Measurements from ENCODE around the gene BRINP1.

BRINP1 gene, protein sequence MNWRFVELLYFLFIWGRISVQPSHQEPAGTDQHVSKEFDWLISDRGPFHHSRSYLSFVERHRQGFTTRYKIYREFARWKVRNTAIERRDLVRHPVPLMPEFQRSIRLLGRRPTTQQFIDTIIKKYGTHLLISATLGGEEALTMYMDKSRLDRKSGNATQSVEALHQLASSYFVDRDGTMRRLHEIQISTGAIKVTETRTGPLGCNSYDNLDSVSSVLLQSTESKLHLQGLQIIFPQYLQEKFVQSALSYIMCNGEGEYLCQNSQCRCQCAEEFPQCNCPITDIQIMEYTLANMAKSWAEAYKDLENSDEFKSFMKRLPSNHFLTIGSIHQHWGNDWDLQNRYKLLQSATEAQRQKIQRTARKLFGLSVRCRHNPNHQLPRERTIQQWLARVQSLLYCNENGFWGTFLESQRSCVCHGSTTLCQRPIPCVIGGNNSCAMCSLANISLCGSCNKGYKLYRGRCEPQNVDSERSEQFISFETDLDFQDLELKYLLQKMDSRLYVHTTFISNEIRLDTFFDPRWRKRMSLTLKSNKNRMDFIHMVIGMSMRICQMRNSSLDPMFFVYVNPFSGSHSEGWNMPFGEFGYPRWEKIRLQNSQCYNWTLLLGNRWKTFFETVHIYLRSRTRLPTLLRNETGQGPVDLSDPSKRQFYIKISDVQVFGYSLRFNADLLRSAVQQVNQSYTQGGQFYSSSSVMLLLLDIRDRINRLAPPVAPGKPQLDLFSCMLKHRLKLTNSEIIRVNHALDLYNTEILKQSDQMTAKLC

DNA sequence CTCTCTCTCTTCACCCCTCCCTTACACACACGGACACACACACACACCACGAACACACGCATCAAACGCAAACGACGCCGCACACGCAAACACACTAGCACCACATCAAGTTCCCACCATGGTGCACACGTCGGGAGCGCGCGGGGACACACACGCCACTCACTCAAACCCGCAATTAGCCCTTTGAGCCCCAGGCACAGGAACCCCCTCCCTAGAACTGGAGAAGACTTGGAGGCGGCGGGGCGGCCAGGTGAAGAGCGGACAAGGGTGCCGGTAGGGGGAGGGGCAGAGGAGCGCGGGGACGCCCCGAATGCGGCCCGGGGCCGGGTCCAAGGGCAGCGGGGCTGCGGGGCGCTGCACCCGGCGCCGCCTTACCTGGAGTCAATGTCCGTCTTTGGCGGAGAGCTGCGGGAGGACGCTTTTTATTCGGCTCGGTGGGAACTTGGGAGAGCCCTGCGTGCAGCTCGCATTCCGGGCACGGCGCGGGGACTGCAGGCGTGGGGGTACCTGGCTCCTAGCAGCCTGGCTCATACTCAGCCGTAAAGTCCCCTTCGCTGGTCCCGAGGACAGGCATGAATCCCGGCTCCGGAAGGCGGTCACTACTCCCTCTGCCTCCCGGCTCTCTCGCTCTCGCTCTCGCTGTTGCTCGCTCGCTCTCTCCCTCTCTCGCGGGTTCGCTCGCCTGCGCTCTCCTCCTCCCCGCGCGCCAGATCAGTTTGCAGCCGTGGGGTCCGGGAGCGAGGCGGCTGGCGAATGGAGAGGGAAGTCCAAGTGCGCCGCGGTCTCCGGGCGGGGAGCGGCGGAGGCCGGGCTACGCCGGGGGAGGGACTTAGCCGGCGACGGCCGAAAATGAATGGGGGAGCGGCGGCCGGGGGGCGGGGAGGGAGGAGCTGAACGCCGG lies at the start of gene BRINP1:
Gene BRINP1, minus strand, starts transcription at position 755 of the 901 bp plus-strand sequence. CDS start 56,080 bp downstream, outside the sequence.
- no peaks in the 10 kb centered on the region for H3K4me1 ChIP-seq (ENCODE audit: control insufficient read depth in 1 of 2, insufficient read depth in 1 of 2, low read depth in 1 of 2, low read length in 1 of 2)
- no peak within 1 kb of the TSS for H3K4me3 ChIP-seq (ENCODE audit: low read depth in 1 of 2, low read length in 1 of 2)
- H3K9me3 ChIP-seq: no peaks in the 10 kb centered on the region
- no peaks in the 10 kb centered on the region for H3K36me3 ChIP-seq
- no peak within 1 kb of the TSS for H3K27ac ChIP-seq
- peaks cover 62% of the 10 kb centered on the region for H3K27me3 ChIP-seq
- TF ChIP-seq, protein P1, sequence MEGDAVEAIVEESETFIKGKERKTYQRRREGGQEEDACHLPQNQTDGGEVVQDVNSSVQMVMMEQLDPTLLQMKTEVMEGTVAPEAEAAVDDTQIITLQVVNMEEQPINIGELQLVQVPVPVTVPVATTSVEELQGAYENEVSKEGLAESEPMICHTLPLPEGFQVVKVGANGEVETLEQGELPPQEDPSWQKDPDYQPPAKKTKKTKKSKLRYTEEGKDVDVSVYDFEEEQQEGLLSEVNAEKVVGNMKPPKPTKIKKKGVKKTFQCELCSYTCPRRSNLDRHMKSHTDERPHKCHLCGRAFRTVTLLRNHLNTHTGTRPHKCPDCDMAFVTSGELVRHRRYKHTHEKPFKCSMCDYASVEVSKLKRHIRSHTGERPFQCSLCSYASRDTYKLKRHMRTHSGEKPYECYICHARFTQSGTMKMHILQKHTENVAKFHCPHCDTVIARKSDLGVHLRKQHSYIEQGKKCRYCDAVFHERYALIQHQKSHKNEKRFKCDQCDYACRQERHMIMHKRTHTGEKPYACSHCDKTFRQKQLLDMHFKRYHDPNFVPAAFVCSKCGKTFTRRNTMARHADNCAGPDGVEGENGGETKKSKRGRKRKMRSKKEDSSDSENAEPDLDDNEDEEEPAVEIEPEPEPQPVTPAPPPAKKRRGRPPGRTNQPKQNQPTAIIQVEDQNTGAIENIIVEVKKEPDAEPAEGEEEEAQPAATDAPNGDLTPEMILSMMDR (IDR thresholded peaks at IDR 0.05): no peak

- Histone ChIP-seq H3K27me3 (no peaks in the 10 kb centered on the region), H3K27ac (no peak overlapping the region), H3K36me3 (no peaks in the 10 kb centered on the region), H3K9me3 (no peaks in the 10 kb centered on the region), H3K4me3 (ENCODE audit: low read depth in 1 of 2, low read length in 1 of 2) (no peak overlapping the region), H3K4me1 (ENCODE audit: control insufficient read depth in 1 of 2, insufficient read depth in 1 of 2, low read depth in 1 of 2, low read length in 1 of 2) (no peaks in the 10 kb centered on the region)
- TF ChIP-seq, protein P1 (IDR thresholded peaks at IDR 0.05): no peak
Observed at GRCh38 chr9:119418721-119419120, 49.5 kb upstream of the BRINP1 start.

- TF ChIP-seq, protein P1 (IDR thresholded peaks at IDR 0.05): no peak
- Histone ChIP-seq H3K9me3 (no peaks in the 10 kb centered on the region), H3K4me3 (ENCODE audit: low read depth in 1 of 2, low read length in 1 of 2) (no peak overlapping the region), H3K36me3 (no peaks in the 10 kb centered on the region), H3K27me3 (no peaks in the 10 kb centered on the region), H3K27ac (no peak overlapping the region), H3K4me1 (ENCODE audit: control insufficient read depth in 1 of 2, insufficient read depth in 1 of 2, low read depth in 1 of 2, low read length in 1 of 2) (no peaks in the 10 kb centered on the region)
Observed at GRCh38 chr9:119416793-119417192, 47.6 kb upstream of the BRINP1 start.

DNA sequence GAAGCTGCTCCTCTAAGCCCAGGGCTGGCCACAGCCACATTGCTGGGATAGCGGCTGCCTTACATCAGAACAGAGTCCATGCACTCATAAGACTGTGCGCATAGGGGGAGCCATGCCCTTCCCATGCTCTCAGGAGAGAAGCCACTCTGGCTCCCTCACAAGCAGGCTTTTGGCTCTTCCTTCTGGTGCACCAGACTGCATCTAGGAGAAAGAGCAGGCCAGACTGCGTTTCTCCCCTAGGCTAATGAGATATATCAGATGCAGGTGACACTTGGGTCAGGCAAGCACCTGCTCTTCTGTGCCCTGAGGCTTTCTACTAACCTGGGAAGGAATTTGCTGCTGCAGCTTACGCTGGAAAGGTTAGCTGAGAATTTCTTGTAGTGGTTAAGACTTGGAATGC lies 43.2 kb upstream of the BRINP1 start:
- H3K9me3 ChIP-seq: no peaks in the 10 kb centered on the region
- no peaks in the 10 kb centered on the region for H3K27me3 ChIP-seq
- no peaks in the 10 kb centered on the region for H3K4me1 ChIP-seq (ENCODE audit: control insufficient read depth in 1 of 2, insufficient read depth in 1 of 2, low read depth in 1 of 2, low read length in 1 of 2)
- H3K4me3 ChIP-seq (ENCODE audit: low read depth in 1 of 2, low read length in 1 of 2): no peak overlapping the region
- no peak overlapping the region for H3K27ac ChIP-seq
- TF ChIP-seq, protein P1 (IDR thresholded peaks at IDR 0.05): no peak
- H3K36me3 ChIP-seq: no peaks in the 10 kb centered on the region

DNA sequence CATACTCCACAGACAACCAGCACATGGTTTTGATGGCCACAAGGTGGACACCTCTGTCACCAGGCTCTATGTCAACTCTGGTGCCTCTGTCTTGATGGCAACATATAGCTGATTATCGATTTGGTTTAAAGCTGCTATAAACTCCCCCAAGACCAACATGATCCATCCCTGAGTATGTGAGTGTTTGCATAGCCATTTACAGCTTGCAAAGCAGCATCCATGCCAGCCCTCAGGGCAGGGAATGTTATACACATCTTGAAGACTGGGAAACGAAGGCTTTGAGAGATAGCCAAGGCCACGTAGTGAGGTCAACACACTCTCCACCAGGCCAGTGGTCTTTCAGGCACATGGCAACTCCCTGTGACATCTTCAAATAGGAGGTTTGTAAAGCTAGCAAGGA lies 40.3 kb upstream of the BRINP1 start:
- Histone ChIP-seq H3K27me3 (no peaks in the 10 kb centered on the region), H3K9me3 (no peaks in the 10 kb centered on the region), H3K4me1 (ENCODE audit: control insufficient read depth in 1 of 2, insufficient read depth in 1 of 2, low read depth in 1 of 2, low read length in 1 of 2) (no peaks in the 10 kb centered on the region), H3K4me3 (ENCODE audit: low read depth in 1 of 2, low read length in 1 of 2) (no peak overlapping the region), H3K36me3 (no peaks in the 10 kb centered on the region), H3K27ac (no peak overlapping the region)
- TF ChIP-seq, protein P1 (IDR thresholded peaks at IDR 0.05): no peak
